Measurements from ENCODE around the gene PIK3C2G. TPM values are rescaled to one million over a fixed set of nuclear protein-coding genes. Genes with fewer than 3 reads are reported as not detected.

Gene PIK3C2G
- polyA plus RNA-seq, 4 donors = 3.4 to 5.1 (median 4.7) TPM

DNA sequence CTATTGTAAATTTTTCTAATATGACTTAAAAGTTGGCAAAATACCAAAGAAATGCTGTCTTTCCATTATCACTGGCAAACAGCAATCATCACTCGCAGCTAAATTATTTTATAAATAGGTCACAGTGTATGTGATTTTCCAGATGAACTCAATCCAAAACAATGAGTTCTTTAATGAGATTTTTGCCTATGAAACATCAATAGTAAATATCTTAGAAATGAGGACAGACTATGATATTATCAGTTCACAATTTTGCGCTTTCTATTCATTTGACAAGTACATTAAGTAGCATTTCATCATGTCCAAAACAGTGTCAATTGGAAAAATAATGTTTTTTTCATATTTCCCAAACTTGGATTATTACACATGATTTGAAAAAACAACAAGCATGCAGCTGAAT lies 65.7 kb downstream of the PIK3C2G start:
- DNase-seq (ENCODE audit: low read depth in 4 of 4, low spot score in 2 of 4) = no peak

DNA sequence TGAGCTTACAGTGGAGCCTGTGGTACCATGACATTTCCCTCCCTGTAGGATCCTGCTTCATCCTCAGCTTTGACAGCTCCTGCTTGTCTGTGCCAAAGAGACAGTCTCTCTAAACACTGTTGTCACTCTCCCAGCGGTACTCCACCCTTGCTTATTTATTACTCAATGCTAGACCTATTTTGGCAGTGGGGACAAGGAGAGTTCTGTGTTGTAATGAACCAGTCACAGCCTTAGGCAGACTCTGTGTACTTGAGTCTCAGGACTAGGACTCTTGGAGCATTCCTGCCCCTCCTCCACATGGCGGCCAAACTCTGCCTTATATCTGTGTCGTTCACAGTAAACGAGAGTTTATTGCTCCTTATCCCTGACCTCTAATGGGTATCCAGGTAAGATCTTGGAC lies 70.9 kb downstream of the PIK3C2G start:
- no peak for DNase-seq (ENCODE audit: low read depth in 4 of 4, low spot score in 2 of 4)

DNA sequence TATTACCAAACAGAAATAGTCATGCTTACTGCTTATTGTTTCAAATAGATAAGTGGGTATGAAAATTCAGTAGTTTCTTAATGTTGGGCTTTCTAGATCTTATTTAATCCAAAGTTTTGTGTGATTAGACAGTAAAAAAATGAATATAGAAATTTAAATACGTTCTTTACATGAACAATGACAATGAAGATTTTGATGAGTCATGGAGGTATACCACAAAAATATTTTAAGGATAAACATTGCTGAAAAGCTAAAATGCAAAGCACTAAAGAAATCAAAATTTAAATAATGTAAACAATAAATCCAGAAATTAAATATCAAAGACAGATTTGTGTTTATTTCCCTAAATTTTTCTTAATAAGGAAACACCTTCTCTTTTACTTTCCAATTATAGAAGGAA lies 78.3 kb downstream of the PIK3C2G start:
- no peak for DNase-seq (ENCODE audit: low read depth in 4 of 4, low spot score in 2 of 4)

DNA sequence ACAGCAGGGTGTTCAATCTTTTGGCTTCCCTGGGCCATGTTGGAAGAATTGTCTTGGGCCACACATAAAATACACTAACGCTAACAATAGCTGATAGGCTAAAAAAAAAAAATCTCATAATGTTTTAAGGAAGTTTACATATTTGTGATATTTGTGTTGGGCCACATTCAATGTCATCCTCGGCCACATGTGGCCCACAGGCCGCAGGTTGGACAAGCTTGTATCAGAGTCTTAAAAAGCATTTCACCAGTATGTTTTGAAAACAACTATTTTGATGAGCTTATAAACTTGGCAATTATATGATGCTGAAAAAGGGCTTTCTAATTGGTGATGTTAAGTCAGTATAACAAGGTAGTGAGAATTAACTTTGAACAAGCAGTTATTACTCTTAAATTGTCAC lies 78.9 kb downstream of the PIK3C2G start:
- no peak for DNase-seq (ENCODE audit: low read depth in 4 of 4, low spot score in 2 of 4)

DNA sequence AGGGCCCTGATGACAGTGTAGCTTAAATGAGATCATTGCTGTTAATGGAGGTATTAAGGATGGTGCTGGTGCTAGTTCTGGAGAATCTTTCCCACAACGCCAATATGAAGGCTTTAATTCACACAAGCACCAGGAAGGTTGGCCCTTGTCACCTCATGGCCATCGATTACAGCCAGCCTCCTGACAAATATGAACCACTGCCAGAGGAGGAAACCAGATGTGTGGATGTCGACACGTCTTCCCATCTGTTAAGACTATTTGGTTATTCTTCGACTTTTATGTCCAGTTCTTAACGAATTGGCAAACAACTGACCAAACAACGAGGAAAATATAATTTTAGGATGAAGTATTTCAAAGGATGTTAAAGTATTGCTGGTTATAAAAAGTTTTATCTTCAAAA lies 79.5 kb downstream of the PIK3C2G start:
- DNase-seq (ENCODE audit: low read depth in 4 of 4, low spot score in 2 of 4) = no peak

DNA sequence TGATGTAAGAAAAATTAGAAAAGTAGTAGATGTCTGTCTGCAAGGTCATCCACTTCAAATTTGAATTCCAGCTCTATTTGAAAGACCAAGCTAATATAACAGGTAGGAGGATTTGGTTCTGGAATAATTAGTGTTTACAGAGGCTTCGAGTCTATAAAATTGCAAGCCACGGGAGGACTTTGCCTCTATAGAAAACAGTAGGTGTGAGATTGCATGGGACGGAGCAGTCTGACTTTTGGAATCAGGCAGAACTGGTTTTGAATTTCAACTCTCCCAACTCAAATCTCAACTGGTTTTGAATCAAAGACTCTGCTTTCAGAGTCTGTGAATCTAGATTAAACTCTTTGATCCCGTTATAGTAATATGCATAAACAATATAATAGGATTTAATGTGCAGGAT lies 82.4 kb downstream of the PIK3C2G start:
- no peak for DNase-seq (ENCODE audit: low read depth in 4 of 4, low spot score in 2 of 4)

DNA sequence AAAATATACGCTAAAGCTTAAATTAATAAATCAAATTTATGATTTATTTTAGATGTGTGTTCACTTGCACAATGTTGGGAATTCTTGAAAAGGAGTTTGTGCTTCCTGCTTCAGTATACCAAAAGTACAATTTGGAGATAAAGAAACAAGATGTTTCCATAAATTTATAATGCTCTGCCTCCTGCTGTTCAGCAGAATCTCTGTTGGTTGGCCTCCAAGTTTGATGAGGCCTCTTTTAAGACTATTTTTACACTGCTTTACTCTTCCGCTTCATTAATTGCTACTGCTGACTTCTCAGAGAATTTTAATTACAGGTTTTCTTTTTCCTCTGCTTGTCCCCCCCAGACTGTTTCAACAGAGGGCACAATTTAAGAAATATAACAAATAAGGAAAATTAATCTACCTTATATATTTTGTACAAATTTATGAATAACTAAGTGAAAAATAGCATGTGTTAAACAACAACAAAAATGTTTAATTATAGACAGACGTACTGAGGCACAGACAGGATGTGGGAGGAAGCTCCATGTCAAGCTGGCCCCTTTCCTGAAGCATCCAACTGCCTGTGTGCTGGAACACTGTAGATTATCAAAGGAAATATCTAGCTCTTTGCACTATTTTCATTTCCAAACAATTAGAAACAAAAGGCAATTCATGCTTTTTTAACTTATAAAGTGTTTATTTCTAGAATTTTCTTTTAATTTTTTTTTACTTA lies 83.9 kb downstream of the PIK3C2G start:
- peak in 1 of 4 donors; percentile 19 for DNase-seq (ENCODE audit: low read depth in 4 of 4, low spot score in 2 of 4)

DNA sequence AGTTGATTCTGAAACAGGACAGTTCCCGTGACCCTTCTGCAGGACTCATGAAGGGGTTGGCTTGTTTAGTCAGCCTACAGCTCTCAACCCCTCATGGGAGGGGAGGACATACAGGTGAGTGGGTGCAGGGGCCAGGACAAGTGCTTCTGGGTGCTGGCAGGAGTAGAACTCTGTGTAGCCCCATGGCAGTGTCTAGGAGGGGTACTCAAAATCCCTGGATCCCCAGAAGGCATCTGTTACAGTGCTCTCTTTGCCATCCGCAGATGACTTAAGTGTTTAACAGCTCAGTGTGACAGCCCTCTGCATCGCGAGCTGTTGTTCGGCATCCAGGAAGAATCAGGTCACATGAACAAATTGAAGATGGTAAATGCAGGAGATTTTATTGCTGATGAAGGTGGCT lies 91.0 kb downstream of the PIK3C2G start:
- no peak for DNase-seq (ENCODE audit: low read depth in 4 of 4, low spot score in 2 of 4)

DNA sequence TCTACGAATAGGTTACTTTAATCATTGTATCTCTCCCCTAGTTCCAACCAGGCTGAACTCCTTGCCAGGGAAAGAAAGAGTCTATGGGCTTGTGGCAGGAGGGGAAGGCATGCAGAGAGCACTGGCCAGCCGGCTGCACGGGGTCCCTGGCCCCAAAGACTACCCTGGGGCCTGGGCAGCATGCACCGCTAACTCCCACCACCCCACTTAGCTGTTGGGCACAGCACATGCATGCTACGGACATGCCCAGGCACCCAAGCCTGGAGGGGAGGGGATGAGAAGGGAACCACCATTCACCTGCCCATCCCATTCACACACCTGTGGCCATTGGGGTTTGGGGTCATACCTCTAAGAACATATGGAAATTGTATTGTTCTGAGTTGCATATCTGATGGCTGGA lies 94.1 kb downstream of the PIK3C2G start:
- DNase-seq (ENCODE audit: low read depth in 4 of 4, low spot score in 2 of 4) = no peak

DNA sequence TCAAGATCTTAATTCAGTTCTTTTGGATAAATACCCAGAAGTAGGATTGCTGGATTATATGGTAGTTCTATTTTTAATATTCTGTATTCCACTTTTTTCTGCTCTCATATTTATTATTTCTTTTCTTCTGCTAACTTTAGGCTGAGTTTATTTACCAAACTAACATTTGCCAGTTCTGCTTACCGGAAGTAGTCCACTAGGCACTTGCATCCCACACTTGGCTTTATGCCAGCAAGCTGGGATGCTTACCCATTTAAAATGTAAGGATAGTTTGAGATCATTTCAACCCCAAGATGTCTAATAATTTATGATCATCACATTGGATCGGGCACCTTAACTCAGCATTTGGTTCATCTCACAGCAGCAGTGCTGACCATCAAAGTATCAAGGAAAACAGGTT lies 96.8 kb downstream of the PIK3C2G start:
- no peak for DNase-seq (ENCODE audit: low read depth in 4 of 4, low spot score in 2 of 4)

DNA sequence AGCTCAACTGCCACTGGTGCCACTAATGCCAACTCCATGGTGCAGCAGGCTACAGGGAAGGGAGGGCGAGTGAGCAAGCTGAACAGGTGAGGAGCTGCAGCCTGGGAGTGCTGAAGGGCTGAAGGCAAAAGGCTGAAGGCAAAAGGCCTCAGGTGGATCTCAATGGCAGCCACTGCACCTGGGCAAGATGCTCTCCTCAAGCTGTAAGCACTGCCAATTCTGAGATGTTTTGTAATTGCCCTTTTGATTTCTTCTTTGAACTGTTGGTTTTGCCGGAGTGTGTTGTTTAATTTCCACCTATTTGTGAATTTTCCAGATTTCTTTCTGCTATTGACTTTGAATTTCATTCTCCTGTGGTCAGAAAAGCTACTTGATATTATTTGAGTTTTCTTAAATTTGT lies 97.6 kb downstream of the PIK3C2G start:
- no peak for DNase-seq (ENCODE audit: low read depth in 4 of 4, low spot score in 2 of 4)

DNA sequence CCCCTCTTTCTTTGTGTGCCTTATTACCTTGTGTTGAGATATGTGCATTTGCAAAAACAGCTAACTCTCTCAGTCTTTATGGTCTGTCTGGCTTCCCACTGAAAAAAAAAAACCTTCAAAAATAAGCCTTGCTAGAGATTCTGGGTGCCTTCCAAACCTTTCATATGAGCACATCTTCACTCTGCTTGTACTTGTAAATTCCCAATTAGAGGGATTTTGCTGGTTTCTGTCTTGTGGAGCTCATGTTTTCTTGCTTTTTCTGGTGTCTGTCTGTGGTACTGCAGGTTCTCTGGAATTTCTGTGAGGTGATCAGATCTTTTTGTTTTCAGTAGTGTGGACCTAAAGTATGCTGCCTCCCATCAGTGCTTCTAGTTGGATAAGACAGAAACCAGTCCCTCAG lies 100.1 kb downstream of the PIK3C2G start:
- DNase-seq (ENCODE audit: low read depth in 4 of 4, low spot score in 2 of 4) = no peak

DNA sequence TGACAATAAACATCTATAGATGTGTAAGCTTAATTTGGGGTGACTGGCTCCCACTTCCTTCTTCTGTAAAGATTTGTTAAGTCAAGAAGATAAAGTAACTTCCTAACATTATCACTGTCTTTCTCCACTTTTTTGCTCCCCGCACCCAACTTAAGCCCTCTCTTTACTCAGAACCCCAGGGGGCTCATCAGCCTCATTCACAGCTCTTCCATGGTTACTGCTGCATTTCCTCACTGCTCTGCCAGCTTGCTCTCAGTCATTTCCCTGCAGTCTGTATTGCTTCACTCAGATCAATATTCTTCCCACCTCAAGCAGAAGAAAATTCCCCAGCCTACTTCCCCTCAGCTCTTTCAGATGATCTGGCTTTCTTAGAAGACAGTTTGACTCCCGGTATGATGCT lies 102.0 kb downstream of the PIK3C2G start:
- DNase-seq (ENCODE audit: low read depth in 4 of 4, low spot score in 2 of 4) = no peak

DNA sequence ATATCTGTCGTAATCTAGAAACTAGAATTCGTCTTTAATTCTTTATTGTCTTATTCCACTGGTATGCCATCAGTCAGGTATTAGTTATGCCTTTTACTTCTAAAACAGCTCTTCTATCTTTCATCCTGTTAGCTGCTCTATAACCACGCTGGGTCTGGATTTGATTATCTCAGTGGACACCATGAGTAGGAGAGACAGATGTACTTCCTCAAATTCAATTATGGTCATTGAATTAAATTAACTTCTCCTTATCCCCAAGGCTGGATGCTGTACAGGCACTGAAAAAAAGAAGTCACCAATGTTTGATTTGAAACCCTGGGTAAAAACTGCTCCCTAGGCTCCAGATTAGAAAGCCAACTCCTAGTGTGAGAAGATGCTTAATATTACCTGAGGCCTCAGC lies 107.3 kb downstream of the PIK3C2G start:
- no peak for DNase-seq (ENCODE audit: low read depth in 4 of 4, low spot score in 2 of 4)

DNA sequence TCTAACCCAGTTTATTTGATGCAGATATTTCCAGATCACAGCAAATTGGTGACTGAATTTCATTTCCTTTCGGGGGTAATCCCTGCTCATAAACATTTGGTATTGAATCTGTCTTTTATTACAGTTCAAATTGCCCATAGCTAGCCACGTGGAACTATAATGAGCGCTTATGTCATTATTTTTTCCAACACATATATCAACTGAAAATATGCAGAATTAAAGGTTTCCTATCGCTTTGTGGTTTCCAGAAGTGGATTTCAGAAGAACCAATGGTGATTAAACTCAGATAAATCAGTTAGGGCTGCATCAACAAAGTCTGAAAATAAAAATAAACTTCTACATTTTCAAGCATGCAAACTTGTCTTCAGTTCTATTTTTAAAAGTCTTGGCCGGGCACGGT lies 111.9 kb downstream of the PIK3C2G start:
- DNase-seq (ENCODE audit: low read depth in 4 of 4, low spot score in 2 of 4) = no peak

DNA sequence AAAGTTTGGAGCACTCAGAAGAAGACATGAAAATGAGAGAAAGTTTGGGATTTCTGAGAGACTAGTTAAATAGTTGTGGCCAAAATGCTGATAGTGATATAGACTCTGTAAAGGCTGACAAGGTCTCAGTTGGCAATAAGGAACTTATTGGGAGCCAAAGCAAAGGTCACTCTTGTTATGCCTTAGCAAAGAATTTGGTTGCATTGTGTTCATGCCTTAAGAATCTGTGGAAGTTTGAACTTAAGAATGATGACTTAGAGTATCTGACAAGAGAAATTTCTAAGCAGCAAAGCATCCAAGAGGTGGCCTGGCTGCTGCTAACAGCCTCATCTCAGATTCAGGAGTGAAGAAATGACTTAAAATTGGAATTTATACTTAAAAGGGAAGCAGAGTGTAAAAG lies 113.8 kb downstream of the PIK3C2G start:
- no peak for DNase-seq (ENCODE audit: low read depth in 4 of 4, low spot score in 2 of 4)

DNA sequence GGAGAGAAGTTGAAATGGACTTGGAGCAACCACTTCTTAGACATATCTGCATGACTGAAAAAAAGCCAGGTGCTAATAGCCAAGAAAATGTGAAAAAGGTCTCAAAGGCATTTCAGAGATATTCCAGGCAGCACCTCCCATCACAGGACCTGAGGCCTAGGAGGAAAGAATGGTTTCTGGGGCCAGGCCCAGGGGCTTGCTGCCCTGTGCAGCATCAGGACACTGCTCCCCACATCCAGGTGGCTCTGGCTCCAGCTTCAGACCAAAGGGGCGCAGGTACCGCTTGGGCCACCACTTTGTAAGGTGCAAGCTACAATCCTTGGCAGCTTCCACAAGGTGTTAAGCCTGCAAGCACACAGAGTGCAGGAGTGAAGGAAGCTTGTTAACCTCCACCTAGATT lies 114.3 kb downstream of the PIK3C2G start:
- DNase-seq (ENCODE audit: low read depth in 4 of 4, low spot score in 2 of 4) = no peak

DNA sequence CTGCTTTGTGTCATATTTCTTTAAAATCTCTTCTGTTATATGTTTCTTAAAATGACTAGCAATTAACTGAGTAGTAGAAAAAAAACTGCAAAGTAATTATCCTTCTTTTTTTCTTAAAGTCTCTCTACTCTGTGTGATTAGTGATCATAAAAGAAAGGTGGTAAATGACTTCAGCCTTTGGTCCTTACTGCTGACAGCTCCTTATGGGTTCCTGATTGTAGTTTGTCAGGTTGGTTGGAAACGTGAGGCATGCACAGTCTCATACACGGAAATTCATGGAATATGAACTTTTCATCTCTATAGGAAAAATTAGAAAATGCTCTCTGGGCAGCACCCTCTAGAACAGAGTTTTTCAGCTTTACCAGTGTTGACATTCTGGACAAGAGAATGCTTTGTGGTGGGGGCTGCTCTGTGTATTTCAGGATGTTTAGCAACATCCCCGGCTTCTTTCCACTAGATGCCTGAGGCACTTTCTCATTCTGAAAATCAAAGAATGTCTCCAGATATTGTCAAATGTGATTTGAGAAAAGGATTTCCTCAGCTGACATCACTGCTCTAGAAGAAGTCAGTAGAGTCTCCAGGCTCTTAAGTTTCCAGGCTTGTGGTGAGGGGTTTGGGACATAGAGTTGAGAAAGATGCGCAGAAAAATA lies 121.0 kb downstream of the PIK3C2G start:
- DNase-seq (ENCODE audit: low read depth in 4 of 4, low spot score in 2 of 4) = no peak

DNA sequence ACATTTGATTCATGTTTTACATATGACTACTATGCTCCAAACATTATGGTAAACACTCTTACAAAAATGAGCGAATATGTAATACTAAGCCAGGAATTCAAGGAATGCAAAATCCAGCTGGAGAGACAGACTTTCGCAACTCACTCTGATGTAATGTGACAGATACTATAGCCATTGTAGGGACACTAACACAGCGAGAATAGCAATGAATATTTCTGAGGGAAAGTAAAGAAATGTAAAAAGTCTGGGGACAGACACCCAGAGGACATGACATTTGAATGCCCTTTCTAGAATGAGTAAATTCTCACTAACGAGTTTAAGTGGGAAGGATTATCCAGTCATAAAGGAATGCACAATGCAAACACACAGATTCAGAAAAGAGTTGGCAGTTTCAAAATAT lies 121.9 kb downstream of the PIK3C2G start:
- peak in 3 of 4 donors; percentile 15 to 46 (median 28) for DNase-seq (ENCODE audit: low read depth in 4 of 4, low spot score in 2 of 4)

DNA sequence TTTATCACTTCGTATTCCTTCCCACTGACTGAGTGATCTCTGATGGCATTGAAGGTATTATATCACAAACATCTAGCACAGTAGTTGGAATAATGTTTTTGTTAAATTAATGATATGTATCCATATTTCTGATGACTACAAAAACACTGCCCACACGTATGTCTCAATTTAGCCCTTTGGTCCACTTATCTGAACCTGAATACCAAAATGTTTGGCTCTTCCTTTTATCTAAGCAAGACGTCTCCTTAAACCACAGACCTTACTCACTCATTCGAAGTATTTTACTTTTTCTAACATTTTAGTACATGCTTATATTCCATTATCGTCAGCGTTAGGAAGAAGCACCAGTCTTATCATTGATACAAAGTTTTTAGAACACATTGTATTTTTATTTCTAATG lies 126.4 kb downstream of the PIK3C2G start:
- no peak for DNase-seq (ENCODE audit: low read depth in 4 of 4, low spot score in 2 of 4)

DNA sequence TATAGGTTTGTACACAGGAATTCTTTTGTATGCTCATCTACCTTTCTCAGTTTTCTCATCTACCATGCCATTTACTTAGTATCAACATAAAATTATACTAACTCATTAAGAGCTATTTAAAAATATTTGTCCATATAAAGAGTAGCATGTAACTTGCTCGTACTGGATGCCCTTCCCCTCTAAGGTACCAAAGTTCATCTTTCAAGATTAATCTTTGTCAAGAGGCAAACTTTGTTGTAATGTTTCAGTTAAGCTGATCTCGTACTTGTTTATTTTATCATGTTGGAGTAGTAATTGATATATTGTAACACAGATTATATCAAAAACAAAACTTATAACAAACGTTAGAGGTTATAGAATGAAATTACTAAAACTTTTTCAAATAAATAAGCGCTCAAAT lies 128.5 kb downstream of the PIK3C2G start:
- DNase-seq (ENCODE audit: low read depth in 4 of 4, low spot score in 2 of 4) = no peak

DNA sequence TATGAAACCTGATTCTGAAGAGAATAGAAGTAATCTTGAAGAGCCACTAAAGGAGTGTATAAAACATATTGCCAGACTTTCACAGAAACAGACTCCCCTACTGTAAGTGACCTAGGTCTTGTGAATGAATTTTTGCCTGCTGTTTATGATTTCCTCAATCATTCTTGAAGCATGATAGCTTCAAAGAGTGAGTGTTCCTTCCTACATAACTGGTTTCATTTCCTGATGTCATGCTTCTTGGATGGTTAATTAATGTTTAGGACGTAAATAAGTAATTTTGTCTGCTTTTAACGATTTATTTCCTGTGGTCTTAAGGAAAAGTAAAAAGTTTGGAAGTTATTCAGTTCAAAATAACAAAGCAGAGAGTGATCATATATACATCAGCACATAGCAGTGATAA lies 129.8 kb downstream of the PIK3C2G start:
- peak in 3 of 4 donors; percentile 9 to 41 (median 17) for DNase-seq (ENCODE audit: low read depth in 4 of 4, low spot score in 2 of 4)

DNA sequence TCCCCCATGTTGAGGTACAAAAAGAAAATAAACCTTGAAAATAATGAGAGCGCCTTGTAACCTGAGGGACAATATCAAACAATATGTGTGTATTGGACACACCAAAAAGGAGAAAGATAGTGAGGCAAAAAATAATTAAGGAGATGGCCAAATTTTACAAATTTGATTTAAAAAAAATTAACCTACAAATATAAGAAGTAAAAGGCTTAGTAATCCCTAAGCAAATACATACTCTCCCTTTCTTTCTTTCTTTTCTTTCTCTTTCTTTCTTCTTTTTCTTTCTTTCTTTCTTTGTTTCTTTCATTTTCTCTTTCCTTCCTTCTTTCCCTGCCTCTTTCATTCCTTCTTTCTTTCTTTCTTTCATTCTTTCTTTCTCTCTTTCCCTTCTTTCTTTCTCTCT lies 133.4 kb downstream of the PIK3C2G start:
- no peak for DNase-seq (ENCODE audit: low read depth in 4 of 4, low spot score in 2 of 4)
